Suppressor macrophage treated with lipopolysaccharide for 4 hours (primary cell): ENCODE data around the gene SEPTIN8.
A peak's percentile ranks its signal among the peaks of the same experiment; 100 is the strongest.

Source experiments
- DNase-seq: peaks from one replicate; pipeline ENCODE4 v3.0.0-alpha.2; 2020

The SEPTIN8 gene

DNA sequence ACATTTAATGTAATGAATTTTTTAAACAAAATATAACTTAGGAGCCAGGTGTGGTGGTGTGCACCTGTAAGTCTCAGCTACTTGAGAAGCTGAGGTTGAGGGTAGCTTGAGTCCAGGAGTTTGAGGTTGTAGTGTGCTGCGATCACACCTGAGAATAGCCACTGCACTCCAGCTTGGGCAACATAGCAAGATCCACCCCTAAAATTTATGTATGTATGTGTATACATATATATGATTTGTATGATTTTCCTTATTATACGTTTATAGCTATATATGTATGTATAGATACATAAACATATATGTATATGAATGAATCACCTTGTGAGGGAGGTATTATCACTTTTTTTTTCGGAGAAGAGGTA lies 30.5 kb downstream of the SEPTIN8 start:
- no peak for DNase-seq

GRCh38 chr5:132744659-132745058 lies 32.4 kb downstream of the SEPTIN8 start:
- no peak for DNase-seq

- no peak for DNase-seq
These were observed 34.4 kb downstream of the SEPTIN8 start for GRCh38 chr5:132742626-132743025.

- no peak for DNase-seq
These were observed 34.9 kb downstream of the SEPTIN8 start for GRCh38 chr5:132742158-132742557.

- DNase-seq = no peak
These were observed 37.8 kb downstream of the SEPTIN8 start for GRCh38 chr5:132739232-132739631.

DNA sequence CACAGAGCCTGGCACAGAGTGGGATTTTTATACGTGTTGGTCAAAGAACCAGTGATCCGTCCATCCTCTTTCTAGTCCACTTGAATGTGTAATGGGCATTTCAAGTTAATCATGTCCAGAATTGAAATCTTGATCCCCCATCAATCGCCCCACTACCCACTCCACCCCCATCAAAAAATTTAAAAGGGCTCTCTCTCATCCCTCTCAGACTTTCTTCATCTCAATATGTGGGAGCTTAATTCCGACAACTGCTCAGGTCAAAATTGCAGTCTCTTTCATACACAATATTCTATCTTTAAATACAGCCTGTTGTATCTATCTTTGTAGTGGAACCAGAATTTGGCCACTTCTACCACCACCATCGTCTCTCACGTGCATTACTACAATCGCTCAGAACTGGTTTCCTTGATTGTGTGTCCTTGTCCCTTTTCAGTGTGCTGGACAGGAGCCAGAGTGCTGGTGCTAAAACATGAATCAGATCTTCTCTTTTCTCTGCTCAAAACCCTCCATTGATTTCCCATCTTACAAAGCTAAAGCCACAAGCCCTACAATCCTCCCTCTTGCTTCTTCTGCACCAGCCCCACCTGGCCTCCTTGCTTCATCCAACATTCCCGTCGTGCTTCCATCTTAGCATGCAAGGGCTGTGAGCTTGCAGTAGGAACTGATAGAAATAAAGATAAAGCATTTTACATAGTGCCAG lies 38.9 kb downstream of the SEPTIN8 start:
- no peak for DNase-seq

GRCh38 chr5:132736853-132737833 lies 39.9 kb downstream of the SEPTIN8 start, which contains the start of gene KIF3A:
Gene KIF3A, minus strand, starts transcription at chr5:132737546. Its CDS starts 127 bp downstream, at chr5:132737419.
- DNase-seq = peak; percentile 99

GRCh38 chr5:132734687-132735086 lies 42.4 kb downstream of the SEPTIN8 start:
- DNase-seq = no peak

DNA sequence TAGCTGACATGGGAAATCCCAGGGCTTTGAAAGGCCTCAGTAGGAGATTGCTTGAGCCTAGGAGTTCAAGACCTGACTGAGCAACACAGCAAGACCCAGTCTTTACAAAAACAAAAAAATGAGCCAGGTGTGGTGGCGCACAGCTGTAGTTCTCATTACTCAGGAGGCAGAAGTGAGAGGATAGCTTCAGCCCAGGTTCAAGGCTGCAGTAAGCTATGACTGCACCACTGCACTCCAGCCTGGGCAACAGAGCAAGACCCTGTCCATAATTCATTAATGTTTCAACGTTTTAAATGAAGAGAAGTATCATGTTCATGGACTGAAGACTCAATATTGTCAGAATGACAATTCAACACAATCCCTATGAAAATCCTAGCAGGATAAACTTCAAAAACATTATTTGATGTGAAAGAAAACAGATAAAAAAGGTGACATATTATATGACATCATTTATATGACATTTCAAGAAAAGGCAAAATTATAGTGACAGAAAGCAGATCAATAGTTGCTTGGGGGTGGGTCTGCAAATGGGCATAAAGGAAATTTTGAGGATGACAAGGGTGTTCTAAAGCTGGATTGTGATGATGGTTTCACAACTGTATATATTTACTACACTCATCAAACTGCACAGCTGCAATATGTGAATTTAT lies 43.4 kb downstream of the SEPTIN8 start:
- no peak for DNase-seq

- DNase-seq = no peak
These were observed 47.1 kb downstream of the SEPTIN8 start for GRCh38 chr5:132729896-132730295.

- no peak for DNase-seq
These were observed 51.3 kb downstream of the SEPTIN8 start for GRCh38 chr5:132725745-132726144.

GRCh38 chr5:132718544-132719312 lies 58.3 kb downstream of the SEPTIN8 start:
- no peak for DNase-seq

GRCh38 chr5:132714456-132715307 lies 62.4 kb downstream of the SEPTIN8 start:
- peak; percentile 12 for DNase-seq

GRCh38 chr5:132708645-132709044 lies 68.4 kb downstream of the SEPTIN8 start:
- no peak for DNase-seq

- DNase-seq = no peak
These were observed 72.2 kb downstream of the SEPTIN8 start for GRCh38 chr5:132704875-132705274.
